GM19025 (cell line): Measurements from ENCODE around the gene RNF13.
"Not testable (repeated sequence)": the region's sequence is repeated elsewhere in the genome, so short reads cannot be mapped to it uniquely, and the experiment has no call there.

Source experiments
- ATAC-seq: cut with Tn5 transposase; IDR thresholded peaks from one replicate; pipeline ENCODE4 v1.9.1; 2021; ENCODE audit warnings: mild to moderate bottlenecking, low read depth, moderate library complexity; ENCODE audit not compliant: unreplicated experiment

The RNF13 gene

GRCh38 chr3:149886957-149887356 lies 73.9 kb downstream of the RNF13 start:
- ATAC-seq: no peak

- no peak for ATAC-seq
These were observed 78.6 kb downstream of the RNF13 start for GRCh38 chr3:149891621-149892020.

- no peak for ATAC-seq
These were observed 79.4 kb downstream of the RNF13 start for GRCh38 chr3:149892371-149892770.

GRCh38 chr3:149894205-149894604 lies 81.2 kb downstream of the RNF13 start:
- ATAC-seq: no peak

- no peak for ATAC-seq
These were observed 82.3 kb downstream of the RNF13 start for GRCh38 chr3:149895339-149895738.

- no peak for ATAC-seq
These were observed 82.8 kb downstream of the RNF13 start for GRCh38 chr3:149895769-149896168.

GRCh38 chr3:149898771-149899170 lies 85.8 kb downstream of the RNF13 start:
- no peak for ATAC-seq

- no peak for ATAC-seq
These were observed 87.3 kb downstream of the RNF13 start for GRCh38 chr3:149900322-149900721.

GRCh38 chr3:149901770-149902169 lies 88.8 kb downstream of the RNF13 start:
- ATAC-seq: no peak

- no peak for ATAC-seq
These were observed 89.6 kb downstream of the RNF13 start for GRCh38 chr3:149902498-149903139.

- ATAC-seq: no peak
These were observed 93.0 kb downstream of the RNF13 start for GRCh38 chr3:149906036-149906435.

GRCh38 chr3:149908424-149908957 lies 95.5 kb downstream of the RNF13 start:
- ATAC-seq: no peak

GRCh38 chr3:149909923-149910322 lies 96.9 kb downstream of the RNF13 start:
- no peak for ATAC-seq

GRCh38 chr3:149917124-149917667 lies 104.2 kb downstream of the RNF13 start:
- ATAC-seq: no peak

GRCh38 chr3:149919509-149919908 lies 106.5 kb downstream of the RNF13 start:
- no peak for ATAC-seq

- no peak for ATAC-seq
These were observed 107.1 kb downstream of the RNF13 start for GRCh38 chr3:149920119-149920518.

- ATAC-seq: no peak
These were observed 120.0 kb downstream of the RNF13 start for GRCh38 chr3:149933008-149933407.

GRCh38 chr3:149933858-149934257 lies 120.8 kb downstream of the RNF13 start:
- no peak for ATAC-seq

GRCh38 chr3:149934524-149934923 lies 121.5 kb downstream of the RNF13 start:
- no peak for ATAC-seq

GRCh38 chr3:149936812-149937230 lies 123.8 kb downstream of the RNF13 start:
- ATAC-seq: no peak

GRCh38 chr3:149938392-149939055 lies 125.5 kb downstream of the RNF13 start:
- ATAC-seq: not testable (repeated sequence)

- ATAC-seq: no peak
These were observed 128.2 kb downstream of the RNF13 start for GRCh38 chr3:149941186-149941585.
